Amniotic stem cell (primary cell): ENCODE results near the gene HSPB9.
"Not testable (repeated sequence)": the region's sequence is repeated elsewhere in the genome, so short reads cannot be mapped to it uniquely, and the experiment has no call there.

Experiments
- DNase-seq: peaks from one replicate; lab custom pipeline; 2025; lab: John Stamatoyannopoulos, UW

Gene HSPB9

DNA sequence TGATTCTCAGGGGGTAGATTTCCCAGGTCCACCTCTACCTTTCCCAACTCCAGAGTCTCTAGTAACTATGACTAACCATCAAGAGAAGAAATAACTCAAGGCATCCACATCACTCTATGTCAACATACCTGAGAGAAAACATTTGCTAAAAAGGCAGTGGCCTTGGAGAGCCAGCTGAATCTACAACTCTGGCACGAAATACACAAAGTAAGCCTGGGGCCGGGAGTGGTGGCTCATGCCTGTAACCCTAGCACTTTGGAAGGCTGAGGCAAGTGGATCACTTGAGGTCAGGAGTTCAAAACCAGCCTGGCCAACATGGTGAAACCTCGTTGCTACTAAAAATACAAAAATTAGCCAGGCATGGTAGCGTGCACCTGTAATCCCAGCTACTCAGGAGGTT lies 20.5 kb downstream of the HSPB9 start:
- DNase-seq: not testable (repeated sequence)

DNA sequence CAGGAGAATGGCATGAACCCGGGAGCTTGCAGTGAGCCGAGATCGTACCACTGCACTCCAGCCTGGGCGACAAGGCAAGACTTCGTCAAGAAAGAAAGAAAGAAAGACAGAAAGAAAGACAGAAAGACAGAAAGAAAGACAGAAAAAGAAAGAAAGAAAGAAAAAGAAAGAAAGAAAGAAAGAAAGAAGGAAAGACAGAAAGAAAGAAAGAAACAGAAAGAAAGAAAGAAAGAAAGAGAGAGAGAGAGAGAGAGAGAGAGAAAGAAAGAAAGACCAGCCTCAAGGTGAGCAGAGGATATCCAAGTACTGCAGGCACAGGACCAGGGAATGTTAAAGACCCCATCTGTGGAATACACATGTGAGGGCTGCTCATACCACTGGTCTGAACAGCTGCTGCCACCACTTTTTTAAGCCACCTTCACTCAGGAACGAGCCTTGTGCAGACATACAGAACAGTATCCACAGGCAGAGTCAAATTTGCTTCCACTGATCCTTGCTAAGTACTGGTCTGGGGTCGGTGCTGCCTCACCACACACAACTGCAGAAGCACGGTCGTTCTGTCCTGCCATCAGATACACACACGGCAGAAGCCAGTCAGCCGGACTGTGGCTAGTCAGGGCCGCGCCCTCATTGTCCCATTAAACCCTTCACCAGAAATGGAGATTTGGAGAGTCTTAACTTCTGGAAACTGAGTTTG lies 24.5 kb downstream of the HSPB9 start:
- DNase-seq: no peak

DNA sequence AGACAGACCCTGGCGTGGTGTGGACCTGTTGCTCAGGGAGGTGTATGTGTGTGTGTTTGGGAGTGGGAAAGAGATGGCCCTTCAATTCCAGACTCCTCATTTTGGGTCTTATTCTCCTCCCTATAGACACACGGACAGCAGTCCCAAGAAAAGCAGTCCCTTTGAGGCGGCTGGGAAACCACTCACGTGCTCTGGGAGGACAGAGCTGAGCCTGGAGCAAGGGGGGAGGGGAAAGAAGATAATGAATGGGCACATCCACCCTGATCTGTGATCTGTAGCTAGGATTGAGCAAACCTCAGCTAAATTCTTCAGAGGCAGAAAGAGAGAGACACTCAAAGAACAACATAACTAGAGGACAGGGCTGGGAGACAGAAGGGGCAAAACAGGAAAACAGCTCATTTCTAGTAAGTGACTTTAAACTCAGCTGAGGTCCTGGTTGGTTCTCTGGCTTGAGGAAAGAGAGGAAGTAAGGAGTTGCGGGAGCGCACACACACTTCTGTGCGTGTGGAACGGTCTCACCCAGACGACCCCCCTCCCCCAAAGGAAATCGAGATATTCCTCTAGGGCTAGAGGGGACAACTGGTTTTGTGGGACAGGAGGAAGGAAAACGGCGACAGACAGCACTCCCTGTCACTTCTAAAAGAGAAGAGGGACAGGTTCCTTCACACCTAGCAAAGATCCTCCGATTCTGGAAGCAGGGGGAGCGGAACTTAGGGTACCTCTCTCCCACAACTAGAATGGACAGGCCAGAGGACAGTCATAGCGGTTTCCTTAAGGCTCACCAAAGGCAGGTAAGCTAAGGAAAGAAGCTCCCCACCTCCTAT lies 31.5 kb downstream of the HSPB9 start:
- no peak for DNase-seq

DNA sequence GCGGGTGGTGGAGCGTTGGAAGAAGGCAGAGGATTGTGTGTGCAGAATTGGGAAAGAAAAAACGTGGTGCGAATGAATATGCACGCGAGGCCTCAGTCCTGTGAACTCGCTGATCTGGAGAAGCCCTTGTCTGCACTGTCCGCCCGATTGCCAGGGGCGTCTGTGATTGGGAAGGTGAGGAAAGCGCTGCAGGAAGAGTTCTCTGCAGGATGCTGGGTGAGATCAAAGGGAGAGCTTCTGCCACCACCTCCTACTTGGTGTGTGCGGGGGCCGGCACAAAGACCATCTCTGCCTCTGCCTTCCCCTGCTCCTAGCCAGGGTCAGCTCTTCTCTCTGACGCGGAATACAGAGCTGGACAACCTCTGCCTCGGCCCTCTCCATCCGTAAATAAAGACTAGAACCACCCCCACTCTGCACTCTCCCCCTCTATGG lies 33.0 kb downstream of the HSPB9 start:
- no peak for DNase-seq

DNA sequence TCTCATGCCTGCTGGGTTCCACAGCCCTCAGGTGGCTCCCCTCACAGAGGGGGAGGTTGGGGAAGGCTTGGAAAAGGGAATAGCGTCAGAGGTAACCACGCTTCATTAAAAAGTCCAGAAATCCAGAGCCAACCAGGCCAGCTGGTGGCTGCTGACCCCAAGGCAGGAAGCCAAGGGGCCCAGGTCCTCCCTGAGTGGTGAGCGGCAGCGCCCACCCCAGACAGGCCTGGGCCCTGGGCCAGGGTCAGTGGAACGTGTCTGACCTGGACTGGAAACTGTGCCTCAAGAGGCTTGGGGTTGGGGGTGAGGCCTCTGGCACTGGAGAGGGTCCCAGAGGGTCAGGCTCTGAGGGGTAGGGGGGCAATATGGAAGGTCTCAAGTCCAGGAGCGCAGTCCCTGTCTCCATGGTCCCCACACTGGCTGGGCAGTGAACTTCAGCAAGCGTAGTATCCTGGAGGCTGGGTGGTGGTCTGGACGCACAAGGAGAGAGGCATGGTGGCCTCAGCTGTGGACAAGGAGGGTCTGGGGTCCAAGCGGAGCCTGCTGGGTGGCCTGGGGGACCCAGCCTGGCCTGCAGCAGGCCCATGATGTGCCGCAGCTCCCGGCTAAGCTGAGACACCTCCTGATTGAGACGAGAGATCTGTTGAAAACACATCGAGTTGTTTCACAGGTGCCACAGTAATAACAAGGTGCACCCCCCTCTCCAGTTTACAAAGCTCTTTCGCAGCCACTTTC lies 37.4 kb downstream of the HSPB9 start:
- DNase-seq: no peak

DNA sequence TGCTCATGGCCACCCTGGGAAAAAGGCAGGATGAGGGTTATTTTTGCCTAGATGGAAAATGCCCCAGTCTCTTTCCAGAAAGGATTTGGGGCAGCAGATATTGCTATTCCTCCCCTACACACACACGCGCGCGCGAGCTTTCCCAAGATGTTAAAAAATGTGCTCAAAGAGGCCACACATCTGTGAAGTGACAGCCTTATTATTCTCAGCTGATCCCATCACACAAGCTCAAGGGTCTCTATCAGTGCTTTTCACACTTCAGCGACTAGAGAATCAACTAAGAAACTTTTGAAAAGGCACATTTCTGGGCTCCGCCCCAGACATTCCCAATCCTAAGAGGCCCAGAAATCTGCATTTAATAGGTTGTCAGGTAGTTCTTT lies 37.9 kb downstream of the HSPB9 start:
- DNase-seq: no peak

DNA sequence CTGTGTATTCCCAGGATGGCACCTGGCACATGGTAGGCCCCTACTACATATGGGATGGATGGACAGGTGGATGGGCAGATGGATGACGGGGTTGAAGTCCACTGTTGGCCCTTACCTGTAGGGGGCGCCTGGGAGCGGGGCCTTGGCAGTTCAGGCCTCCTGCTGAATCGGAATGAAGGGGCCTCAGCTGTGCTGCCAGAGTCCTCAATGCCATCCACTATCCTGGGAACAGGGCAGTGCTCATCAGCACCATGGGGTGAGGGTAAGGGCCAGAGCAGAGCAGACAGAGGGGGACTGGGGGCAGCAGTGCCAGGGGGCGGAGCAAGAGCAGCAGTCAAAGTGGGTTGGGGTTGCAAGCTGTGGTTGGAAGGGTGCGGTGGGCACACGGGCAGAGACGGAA lies 40.5 kb downstream of the HSPB9 start:
- DNase-seq: no peak

DNA sequence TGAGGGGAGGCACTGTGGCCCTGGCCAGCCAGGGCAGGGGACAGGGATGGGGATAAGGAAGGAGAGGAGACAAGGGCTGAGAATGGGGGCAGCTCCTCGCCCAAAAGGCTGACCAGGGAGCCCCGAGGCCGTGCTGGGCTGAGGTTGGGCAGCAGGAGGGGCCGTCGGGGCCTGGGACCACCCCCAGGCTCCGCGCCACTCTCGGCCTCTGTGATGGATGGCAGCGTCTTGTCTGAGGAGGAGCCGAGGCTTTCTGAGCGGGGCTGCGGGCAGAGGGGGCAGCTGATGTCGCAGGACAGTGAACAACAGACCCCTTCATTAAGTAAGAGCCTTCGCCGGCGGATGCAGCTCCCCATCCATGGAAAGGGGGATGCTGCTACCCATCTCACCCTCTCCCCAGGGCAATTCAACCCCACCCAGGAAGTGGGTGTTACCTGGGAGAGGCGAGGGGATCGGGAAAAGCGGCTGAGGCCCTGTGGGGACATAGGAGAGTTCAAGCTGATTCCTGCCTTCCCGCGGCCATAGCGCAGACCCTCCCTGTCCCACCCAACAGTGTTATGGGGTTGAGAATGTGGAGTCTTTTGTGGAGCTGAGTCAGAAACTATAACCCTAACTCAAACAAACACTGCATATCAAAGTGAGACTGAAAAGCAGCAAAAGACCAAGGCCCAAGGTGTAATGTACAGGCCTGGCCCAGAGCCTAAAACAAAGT lies 41.2 kb downstream of the HSPB9 start:
- no peak for DNase-seq

DNA sequence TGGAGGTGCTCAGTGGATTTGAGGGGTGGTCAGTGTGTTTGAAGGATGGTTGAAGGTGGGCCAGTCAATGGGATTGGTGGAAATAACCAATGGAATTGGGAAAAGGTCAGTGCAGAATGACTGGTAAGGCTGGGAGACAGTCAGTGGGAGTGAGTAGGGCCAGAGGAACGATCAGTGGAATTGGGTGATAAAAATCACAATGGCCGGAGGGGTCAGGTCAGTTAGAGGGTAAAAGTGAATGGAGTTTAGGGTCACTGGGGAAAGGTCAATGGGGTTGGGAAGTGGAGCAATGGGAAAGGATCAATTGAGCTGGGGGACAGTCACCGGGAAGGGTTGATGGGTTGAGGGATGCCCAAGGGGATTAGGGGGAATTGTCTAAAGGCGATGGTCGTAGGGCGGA lies 43.1 kb downstream of the HSPB9 start:
- no peak for DNase-seq

DNA sequence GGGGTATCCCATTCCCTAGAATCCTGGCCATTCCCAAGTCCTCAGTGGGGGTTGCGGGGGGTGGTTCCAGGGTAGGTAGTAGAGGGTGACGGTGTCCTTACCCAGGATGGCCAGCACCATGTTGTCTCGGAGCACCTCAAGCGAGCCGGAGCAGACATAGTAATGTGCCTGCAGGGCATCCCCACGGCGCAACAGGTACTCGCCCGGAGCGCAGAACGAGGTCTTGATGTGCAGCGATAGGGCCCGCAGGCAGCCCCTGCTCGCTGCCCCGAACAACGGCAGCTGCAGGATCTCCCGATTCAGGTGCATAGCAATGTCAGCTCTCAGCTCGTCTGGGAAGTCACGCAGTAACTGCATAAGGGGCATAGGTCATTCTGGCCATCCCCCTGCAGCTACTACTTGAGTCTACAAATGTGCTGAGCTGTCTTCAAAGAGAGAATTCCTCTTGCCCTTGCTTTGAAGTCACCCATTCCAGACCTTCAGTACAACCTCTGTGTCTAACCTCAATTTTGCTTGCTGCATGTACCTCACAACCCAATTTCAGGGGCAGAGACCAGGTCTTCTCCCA lies 43.7 kb downstream of the HSPB9 start:
- no peak for DNase-seq

DNA sequence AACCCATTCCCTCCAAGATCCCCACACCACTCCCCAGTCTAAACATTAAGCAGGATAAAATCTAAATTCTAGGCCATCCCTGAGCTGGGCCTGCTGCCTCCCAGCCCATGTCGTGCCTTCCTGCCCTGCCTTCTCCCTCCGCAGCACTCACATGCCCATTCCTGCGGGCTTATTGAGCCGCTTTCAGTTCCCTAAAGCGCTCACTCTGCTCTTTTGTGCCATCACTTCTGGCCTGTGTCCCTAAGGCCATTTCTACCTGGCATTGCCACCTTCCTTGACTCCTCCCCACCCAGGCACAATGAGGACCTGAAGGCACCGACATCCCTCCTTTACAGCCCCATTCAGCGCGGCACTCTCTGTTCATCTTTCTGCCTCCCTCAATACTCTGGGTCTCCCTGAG lies 45.2 kb downstream of the HSPB9 start:
- DNase-seq: no peak

DNA sequence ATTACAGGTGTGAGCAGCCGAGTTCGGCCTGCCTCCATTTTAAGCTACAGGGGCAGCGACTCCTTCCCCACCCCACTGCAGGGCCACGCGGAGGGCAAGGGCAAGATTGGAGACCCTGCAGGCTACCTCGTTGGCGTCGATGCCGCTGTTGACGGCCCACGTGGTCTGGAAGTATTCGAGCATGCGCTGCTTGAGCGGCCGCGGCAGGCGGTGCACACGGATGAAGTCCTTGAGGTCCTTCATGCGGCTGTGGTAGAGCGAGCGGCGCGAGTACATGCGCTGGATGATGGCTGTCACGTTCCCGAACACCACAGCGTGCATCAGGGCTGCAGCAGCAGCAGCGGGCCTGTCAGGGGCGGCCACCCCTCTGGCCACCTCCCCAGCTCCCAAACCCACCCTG lies 46.7 kb downstream of the HSPB9 start:
- DNase-seq: no peak

DNA sequence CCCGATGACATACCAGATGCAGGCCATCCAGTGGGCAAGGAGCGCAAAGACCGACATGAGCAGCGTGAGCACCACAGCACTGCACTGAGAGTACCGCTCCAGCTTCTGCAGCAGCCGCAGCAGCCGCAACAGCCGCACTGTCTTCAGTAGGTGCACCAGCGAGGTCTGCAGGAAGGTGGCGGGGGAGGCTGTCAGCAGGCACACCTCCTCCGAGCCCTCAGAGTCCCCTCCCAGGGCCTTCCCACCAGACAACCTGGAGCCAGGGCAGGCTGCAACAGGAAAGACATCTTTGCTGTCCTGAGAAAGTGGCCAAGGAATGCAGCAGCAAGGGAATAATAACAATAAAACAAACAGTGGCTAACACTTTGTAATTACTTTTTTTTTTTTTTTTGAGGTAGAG lies 49.2 kb downstream of the HSPB9 start:
- DNase-seq: no peak
